Sciatic nerve (tissue), 2 donors: ENCODE data around the gene MOB3B. TPM values are rescaled to one million over a fixed set of nuclear protein-coding genes. Genes with fewer than 3 reads are reported as not detected.

ENCODE experiments used
- ATAC-seq: fragments of 200-7000 bp; cut with Tn5 transposase; one replicate; pipeline ENCODE4 v1.9.1; 2020; ENCODE audit warnings: mild to moderate bottlenecking, moderate library complexity
- DNase-seq: peaks from one replicate; pipeline ENCODE4 v3.0.0-alpha.2; 2020; ENCODE audit warnings: low spot score
- intact Hi-C: fragments of 100-400 bp; cut with DNase I; formaldehyde crosslinking; loops from one replicate; pipeline ENCODE4 v1.14.2; 2022
- total RNA-seq: library from RNA; stranded (reverse); fragmentation: NEBNext Ultra II Directional; extraction: Animal tissue kit (Norgen Biotek cat#: 25700); gene quantifications from one replicate; pipeline ENCODE4 v1.2.1, GENCODE V29; 2021
- donor health status: DM: no; HTN: no; CAD: no.
- donor health status: DM: no; HTN: no; CAD: no.

The MOB3B gene
- total RNA-seq, 1 donor from 2014 or later = 14.9 TPM

DNA sequence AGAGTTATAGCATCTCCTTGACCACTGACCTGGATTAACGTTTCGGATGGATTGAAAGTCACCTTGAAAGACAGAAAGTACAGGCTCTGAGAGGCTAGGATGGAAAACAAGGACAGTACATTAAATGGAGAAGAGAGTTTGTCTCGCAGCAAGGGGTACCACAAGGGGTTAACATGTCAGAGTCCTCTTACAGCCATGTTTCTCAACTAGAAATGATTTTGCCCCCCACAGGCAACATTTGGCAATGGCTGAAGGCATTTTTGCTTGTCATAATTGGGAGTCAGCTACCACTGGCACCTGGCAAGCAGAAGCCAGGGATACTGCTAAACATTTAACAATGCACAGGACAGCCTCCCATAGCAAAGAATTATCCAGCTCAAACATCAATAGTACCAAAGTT, 141.9 kb downstream of the MOB3B start:
- DNase-seq = no peak
- ATAC-seq = no peak
- intact Hi-C loops = no loop called here

DNA sequence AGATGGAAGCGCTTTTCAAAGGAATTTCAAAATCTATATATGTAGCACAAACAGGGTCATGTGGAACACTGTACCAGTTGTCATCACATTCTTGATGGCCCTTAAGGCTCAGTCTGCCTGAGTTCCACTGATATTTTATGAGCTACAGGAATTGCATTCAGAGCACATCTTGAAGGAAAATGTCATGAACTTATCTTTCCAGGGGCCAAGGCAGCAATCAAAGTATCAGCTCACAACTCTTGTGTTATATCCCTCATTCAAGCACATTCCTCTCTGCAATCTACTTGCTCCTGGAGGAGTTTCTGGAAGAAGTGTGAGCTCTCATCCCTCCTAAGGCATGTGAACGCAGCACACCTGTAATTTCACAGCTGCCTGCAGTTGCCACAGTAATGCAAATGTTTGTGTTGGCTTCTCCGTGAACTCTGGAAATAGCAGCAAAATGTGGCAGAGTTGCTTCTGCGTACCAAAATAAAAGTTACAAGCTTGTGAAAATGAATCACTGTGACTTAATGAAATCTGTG, 143.0 kb downstream of the MOB3B start:
- DNase-seq = no peak
- intact Hi-C loops = no loop called here
- ATAC-seq = no peak

DNA sequence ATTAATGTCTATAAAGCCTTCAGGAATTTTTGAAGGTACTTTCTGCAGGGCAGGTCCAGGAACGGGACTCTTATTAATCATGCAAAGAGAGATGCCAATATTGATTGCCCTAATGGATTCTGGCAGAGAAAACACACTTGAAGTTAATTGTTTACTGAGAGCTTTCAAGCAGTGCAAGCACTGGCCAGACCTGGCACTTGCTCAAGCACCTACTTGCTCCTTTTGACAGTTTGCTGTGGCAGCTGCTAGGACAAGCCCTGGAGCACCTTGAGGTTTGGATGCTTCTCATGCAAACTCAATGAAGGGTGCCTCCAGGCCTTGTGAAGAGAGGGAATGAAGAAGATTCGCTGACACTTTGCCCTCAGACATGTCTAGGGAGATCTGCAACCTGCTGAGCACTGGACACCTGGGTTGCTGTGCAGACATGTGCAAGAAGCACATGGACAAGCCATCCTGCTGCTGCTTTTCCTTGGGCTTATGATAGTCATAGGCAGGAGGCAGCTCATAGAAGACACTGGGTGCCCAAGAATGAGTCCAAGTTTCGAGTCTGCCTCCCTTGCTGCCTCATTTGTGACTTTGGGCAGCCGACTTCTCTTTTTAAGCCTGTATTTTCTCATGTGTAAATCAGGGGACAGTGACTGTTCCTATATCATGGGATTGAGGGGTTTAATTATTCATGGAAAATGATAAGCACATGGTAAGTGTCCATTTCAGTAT, 143.8 kb downstream of the MOB3B start:
- intact Hi-C loops = no loop called here
- DNase-seq (no peak), ATAC-seq (no peak)

DNA sequence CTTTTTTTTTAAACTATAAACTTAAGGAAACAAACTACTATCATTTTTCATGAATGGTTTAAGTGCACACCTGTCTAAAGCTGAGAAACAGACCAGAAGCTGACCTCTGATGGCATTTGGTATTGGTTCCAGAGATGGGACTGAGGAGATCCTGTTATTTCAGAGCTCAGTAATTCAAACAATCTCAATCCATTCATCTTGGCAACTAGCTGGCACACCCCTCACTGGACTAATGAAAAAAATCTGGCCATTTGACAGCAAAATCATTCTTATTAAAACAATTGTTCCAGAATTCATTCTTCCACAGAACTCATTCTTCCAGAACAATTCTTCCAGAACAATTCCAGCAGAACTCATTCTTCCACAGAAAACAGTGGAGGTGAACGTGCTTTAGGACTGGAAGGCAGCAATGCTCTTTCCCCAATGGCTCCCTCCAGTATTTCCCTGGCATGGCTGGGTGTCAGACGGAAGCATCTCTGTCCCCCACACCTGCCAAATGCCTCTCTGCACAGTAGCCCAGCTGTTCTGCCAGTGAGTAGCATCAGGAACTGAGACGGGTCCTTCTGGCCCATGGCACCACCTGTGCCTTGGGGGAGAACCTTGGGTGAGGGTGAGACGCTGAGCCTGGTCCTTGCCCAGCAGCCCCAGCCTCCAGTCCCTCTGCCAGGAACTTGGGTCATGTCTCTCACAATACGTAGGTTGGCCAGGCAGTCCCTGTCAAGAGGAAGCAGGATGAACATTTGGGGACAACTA, 145.2 kb downstream of the MOB3B start:
- intact Hi-C loops = no loop called here
- ATAC-seq (no peak), DNase-seq (no peak)

DNA sequence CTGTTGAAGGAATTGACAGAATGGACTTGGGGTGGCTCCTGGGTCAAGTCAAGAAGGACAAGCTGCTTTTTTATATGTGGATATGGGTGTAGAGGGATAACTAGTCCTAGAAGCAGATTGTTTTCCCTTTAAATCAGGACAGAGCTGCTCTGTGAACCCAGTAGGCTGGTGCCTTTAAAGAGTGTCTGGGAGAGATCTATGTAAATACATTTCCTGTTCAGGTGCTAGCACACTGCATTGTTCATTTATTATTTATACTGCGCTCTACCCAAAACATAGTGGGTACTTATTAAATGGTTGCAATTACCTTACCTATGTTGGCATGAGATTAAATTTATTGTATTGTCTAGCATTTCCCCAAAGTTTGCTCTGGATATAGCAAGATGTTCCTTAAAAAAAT, 146.1 kb downstream of the MOB3B start:
- ATAC-seq (no peak), DNase-seq (no peak)
- intact Hi-C loops = no loop called here

DNA sequence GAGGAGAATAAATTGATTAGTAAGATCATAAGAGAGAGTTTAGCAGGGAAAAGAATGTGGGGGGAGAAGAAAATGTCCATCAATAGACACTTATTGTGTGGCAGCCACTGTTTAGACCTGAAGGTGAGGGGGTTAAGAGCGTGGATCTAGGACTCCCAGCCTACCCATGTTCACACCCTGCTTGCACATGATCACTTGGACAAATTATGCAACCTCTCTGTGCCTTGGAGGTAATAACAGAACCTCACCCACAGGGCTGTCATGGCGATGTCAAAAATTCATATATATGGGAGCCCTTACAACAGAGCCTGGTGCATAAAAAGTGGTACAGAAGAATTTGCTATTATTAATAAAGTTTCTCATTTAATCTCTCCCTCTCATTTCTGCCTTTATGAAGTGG, 146.6 kb downstream of the MOB3B start:
- intact Hi-C loops = no loop called here
- ATAC-seq (no peak), DNase-seq (no peak)

DNA sequence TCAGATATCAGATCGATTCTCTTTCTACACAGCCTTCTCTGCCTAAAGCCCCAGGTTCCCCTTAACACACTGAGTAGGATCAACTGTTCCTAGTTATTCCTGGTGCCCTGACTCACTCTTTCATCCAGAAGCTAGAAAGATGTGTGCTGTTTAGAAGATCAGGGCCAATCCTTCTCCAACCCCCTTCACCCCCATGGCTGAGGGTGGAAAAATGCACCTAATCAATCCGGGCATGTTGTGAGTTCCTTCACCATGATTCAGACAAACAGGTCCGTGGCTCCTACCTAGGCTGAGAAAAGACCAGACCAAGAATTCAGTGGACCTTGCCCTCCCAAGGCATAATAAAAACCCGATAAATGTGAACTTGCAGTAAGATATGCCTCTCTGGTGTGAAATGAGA, 147.3 kb downstream of the MOB3B start:
- no peak for ATAC-seq
- intact Hi-C loops = no loop called here
- DNase-seq = no peak

DNA sequence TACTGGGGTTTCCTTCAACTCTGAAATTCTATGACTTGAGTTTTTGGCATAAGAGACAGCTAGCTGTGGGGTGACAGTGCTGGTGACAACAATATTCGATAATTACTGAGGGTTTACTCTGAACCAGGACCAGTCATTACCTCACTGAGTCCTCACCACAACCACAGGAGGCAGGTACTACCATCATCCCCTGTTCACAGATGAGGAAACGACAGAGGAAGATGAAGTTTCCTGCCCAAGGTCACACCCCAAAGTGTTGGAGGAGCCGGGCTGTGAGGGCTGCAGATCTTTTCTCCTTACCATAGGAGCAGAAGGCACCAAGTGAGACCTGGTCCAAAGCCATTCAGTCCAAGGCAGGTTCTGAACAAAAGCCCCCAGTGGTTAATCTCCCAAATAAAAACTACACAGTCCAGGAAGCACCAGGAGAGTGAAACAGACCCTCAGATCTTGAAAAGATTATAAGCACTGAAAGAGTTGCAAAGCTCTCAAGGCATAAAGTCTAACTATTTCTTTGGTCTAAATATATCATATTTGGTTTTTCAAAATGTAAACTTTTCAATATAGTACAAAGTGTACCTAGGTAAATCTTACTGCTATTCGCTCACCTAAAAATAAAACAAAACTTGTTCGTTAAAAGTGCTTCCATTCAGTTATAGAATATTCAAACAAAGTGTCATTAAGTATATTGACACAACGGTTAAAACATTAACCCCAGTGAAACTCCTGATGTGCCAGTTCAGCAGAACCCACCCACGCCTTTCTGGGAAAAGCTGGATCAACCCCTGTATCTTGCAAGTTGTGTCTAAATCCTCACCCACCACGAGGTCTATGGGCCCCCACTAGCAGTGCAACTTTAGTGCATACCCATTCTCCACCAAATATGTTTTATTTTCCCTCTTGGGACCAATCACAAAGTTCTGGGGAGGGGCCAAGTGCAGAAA, 150.0 kb downstream of the MOB3B start:
- intact Hi-C loops = loop anchor here (1.0 kb wide), 1 partner anchor 24 kb away; no protein-coding TSS in a partner anchor
- DNase-seq = no peak
- no peak for ATAC-seq

DNA sequence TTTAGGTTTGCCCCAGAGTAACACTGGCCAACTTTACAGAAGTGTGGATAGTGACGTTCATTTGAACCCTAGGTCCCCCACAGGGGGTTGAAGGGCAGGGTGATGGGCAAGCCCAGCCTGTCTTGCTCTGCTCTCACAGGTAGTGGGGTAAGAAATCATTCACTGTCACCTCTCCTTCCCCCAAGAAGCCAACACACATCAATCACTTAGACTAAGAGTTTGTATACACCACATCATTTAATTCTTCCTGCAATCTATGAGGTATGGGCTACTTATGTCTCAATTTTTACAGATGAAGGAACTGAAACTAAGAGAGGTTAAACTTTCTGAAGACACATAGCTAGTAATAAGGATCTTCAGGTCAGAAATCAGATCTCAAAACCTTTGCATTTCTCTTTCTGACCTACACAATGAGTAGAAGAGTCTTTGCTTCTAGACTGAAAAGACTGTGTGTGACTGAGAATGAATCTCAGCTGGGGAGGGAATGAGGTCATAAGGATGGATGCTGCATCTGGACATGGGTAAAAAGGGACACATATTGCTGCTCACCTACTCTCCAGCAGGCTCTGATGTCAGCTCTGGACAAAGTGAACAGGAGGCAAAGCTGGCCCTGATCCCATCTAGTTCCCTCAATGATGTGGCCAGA, 151.7 kb downstream of the MOB3B start:
- peak; percentile 27 for ATAC-seq
- intact Hi-C loops = no loop called here
- DNase-seq = no peak

DNA sequence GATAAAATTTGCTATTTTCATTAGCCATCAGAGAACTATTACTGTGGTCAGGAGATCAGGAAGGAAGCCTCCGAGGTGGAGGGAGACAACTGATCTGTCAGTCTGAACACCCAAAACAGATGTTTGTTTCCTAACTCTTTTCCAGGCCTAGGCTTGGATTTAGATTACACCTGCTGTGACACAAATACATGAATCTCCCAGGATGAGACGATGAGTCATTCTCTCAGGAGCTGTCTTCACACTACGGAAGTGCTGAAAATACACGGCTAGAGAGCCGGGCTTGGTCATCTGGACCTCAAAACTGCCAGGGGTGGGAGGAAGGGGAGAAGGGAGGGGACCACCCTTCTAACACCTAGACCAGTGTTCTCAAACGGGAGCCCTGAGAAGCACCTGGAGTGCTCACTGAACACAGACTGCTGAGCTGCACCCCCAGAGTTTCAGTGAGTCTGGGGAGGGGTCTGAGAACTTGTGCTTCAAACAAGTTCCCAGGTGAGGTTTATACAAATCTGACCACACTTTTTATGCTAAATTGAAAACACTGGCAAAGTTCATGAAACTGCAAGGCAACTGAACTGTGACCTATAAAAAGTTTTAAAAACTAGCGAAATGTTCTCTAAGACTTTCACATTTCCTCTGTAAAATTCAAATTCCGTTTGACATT, 152.3 kb downstream of the MOB3B start:
- DNase-seq = no peak
- ATAC-seq = no peak
- intact Hi-C loops = no loop called here

DNA sequence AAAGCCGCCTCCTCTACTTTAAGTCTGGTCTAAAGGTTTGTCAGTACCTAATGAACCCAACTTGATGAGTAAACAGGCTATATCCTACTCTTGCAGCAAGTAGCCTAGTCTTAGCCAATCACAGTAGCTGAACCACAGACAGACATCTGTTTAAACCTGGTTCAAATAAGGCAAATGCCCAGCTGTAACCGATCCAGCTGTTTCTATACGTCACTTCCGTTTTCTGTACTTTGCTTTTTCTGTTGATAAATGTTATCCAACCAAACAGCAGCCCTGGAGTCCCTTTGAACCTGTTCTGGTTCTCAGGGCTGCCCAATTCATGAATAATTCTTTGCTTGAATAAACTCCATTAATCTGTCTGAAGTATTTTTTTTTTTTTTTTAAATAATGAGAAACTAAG, 155.8 kb downstream of the MOB3B start:
- no peak for ATAC-seq
- intact Hi-C loops = no loop called here
- no peak for DNase-seq

DNA sequence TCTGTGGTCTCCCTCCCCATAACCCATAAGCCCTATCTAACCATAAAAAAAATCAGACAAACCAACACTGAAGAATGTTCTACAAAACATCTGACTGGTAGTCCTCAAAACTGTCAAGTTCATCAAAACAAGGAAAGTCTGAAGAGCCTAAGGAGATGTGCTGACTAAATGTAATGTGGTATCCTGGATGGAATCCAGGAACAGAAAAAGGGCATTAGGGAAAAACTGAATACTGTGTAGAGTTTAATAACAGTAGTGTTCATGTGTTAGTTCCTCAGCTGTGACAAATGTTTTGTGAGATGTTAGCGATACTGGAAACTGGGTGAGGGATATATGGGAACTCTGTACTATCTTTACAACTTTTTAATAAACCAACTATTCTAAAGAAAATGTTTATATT, 157.0 kb downstream of the MOB3B start:
- DNase-seq (no peak), ATAC-seq (no peak)
- intact Hi-C loops = no loop called here

DNA sequence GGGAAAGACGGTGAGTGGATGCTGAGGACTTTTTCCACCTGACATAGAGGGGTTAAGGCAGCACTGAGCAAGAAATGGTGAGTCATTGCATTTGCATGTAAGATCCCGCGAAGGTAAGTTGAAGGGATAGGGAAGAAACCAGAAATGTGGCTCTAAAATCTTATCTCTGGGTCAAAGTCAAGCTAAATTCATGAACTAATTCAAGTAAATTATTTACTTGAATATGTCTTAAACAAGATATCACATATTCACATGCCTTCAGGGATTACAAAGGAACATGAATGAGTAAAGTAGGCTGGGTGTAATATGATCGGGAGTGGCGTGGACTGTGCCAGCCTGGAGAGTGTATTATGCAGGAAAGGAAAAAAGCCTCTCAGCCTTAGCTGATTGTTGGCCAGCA, 158.2 kb downstream of the MOB3B start:
- ATAC-seq = no peak
- intact Hi-C loops = no loop called here
- DNase-seq = no peak

DNA sequence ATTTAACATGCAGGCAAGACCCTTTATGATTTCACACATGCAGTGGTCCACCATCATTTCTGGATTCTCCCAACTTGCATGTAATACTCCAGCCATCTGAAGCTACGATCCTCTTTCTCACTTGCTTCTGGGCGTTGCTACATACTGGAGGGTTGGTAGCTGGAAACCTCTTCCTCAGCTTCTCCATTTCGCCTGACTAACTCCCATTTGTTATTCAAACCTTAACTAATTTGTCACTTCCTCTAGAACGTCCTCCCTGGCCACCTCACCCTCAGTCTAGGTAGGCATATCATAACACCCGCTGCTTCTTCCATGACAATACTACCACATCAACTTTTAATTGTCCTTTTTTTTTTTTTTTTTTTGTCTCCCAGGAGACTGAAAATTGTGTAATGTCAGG, 160.0 kb downstream of the MOB3B start:
- DNase-seq (no peak), ATAC-seq (no peak)
- intact Hi-C loops = no loop called here

DNA sequence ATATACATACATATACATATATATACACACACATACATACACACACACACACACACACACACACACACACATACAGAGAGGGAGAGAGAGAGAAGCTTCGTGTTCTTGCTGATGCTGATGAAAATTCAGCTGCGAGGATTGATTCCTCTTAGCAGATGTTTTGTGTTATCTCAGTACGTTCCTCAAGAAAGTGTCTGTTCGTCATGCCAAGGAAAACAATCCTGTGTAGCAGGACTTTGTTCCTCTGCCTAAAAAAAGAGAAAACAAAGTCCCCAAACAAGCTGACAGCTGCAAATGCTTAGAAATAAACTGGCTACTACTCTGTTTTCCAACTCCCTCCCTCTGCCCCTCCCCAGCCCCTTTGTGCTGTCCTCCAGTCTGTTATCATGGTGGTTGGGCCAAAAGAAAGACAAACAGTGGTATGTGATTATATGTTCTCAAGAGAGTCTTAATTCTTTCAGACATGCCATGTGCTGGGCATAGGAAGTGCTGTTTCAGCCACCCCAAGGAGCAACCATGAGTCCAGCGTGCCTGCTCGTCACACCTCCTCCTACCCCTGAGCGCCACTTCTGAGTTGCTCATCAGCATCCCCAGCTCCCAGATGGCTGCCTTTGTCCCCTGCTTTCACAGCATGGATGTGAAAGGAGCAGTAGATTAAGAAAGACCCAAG, 161.2 kb downstream of the MOB3B start:
- peak; percentile 92 for ATAC-seq
- intact Hi-C loops = no loop called here
- DNase-seq = no peak

DNA sequence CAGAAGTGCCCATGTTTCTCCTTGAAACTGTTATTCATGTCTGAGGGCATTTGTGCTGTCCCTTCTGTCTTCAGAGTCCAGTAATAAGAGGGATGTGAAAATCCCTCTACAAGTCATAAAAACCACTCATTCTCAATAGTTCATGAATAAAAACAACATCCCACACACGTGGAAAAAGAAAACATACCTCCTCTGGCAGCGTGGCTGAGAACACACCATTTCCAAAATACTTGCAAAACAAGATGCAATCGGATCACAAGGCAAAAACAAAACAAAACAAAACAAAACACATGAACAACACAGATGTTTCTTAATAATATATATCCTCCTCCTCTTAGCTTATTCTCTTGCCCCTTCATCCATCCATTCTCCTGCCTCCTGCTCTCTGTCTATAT, 161.7 kb downstream of the MOB3B start:
- intact Hi-C loops = no loop called here
- DNase-seq (no peak), ATAC-seq (peak; percentile 74)

DNA sequence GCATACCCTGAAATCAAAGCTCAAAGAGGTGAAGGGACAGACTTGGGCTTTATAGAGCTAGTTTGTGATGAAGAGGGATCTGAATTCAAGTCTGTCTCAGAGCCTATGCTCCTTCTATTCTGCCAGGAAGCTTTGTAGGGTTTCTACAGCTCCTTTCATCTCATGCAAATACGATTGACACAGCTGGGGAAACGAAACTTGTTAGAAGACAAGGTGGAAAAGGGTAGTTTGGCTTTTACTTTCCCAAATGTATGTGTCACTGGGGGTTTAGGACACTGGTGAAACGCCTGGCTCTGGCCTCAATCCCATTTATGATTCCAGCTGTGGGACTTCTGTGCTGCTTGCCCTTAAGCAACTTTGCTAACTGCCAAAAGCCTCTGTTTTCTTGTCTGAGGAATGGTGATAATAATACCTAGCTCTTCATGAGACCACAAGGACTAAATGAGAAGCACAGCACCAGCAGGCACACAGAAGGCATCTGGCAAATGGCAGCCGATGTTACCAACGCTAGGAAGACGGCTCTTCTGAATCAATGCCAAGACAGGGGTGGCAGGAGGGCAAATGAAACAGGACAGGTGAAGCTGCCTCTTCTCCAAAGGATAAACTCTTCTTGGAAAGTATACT, 162.3 kb downstream of the MOB3B start:
- ATAC-seq (no peak), DNase-seq (no peak)
- intact Hi-C loops = no loop called here
